ENCODE results near the gene ITPA.
"Not testable (repeated sequence)": the region's sequence is repeated elsewhere in the genome, so short reads cannot be mapped to it uniquely, and the experiment has no call there.

ITPA gene

GRCh38 chr20:3202965-3203314 lies 6.4 kb upstream of the ITPA start:
- no peak for DNase-seq

DNA sequence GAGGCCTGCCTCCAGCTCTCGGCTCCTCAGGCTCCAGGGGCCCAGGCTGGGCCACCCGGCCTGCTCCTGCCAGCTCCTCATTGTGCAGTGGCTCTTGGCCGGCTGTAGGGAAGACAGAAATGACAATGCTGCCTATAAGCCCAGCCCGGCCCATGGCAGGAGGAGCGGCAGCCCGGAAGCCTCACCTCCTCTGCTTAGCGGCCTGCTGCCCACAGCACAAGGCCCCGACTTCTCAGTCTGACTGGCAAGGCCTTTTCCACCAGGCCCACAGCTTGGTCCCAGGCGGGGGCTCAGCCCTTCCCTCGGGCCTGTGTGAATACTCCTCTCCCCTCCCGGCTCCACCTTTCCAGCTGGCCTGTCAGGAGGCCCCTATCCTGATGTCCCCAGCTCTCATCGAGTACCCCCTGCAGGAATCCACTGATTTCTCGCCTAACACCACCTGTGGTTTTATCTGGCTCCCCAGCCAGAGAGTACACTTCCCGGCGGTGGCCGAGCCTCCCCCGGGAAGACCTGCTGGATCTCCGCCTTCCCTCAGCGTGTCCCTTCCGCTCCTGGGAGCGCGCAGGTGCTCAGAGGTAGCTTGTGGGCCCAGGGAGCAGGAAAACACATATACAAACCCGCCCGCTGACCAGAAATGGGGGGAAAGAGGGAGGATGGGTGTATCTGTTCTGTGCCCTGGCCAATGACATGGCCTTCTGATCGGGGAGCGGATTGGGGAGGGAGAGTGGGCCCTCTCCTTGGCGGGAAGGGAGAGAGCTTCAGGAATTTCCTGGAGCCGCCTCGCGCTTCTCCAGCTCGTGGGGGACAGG lies 5.8 kb upstream of the ITPA start:
- peak; percentile 34 for DNase-seq

DNA sequence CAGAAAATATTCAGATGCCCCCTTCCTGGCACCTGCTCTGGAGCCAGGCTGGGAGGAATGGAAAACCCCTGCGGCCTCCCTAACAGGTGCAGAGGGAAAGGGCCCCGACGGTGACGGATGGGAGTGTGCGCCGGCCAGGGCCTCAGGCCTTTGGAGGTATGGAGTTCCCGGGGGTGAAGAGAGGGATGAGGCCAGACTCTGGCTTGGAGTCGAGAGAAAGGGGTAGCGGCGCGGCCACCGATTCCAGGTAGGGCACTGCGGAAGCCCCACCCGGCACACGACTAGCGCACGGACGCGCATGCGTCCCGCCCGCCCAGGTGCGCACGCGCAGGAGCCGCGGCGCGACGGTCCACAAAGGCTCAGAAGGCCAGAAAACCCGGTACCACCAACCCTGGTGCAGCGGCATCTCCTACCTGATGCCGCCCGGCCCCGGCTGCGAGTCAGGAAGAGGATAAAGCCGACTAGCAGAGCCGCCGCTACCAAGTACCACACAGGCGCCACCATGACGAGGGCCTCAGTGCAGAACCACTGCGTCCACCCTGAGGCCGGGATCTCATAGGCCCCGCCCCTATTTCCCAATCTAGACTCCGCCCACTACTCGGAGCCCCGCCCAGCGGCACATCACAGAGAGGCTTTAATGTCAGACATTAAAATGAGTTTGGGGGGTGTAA lies 5.0 kb upstream of the ITPA start, which contains the start of gene DDRGK1:
Gene DDRGK1 (minus strand): TSS at position 559 of the 671 bp plus-strand sequence. CDS start 55 bp downstream, at position 504.
- peak; percentile 93 for DNase-seq

DNA sequence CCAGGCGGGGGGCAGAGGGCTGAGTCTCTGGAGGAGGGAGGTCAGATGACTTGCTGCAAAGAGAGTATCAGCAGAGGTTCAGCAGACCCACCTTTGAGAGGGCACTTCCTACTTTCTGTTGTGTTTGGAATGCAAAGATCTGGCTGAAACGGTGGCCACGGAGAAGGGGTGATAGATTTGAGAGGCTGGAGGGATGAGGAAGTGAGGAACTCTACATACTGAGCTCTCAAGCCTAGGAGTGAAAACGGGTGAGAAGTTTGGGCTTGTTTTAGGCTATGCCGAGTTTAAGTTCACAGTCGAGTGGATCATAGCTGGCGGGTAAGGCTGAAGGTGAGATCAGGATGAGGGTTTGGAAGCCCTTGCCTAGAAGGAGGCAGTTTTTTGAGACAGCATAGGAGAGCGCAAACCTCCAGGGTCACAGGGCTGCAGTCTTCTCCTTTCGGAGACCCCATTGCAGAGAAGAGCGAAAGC lies 477 bp upstream of the ITPA start:
- DNase-seq, result peak; percentile 1

DNA sequence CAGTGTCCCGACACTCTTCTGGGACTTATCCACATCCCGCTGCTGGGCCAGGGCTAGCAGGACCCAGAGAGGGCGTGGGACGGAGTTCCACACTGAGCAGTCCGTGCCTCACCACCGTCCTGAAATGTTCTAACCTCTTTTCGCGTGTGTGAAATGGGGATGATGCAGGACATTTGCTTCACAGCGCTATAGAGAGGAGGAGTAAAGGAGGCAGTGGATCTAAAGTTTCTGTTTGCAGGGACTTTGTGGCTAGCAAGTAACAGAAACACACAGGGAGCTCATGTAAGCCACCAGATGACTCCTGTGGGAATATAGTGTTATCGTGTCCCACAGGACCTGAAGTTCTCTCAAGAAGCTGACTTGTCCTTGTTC lies 634 bp downstream of the ITPA start:
- no peak for DNase-seq

DNA sequence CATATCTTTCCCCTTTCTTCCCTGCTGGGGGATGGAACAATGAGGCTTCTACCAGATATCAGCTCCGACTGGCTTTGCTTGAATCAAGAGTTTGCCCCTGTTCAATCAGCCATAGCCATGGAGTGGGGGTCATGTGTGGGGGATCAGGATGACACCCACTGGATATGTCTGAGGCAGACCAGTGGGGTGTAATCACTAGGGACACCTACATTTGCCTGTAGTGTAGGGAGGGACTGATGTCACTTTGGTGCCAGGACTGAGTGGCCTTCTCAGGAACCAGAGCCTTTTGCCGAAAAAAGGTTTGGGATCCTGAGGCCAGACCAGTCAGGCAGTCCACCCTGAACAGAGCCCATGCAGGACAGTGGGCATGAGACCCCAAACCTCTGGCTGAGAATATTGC lies 1.0 kb downstream of the ITPA start:
- no peak for DNase-seq

GRCh38 chr20:3213226-3213625 lies 3.9 kb downstream of the ITPA start:
- no peak for DNase-seq

DNA sequence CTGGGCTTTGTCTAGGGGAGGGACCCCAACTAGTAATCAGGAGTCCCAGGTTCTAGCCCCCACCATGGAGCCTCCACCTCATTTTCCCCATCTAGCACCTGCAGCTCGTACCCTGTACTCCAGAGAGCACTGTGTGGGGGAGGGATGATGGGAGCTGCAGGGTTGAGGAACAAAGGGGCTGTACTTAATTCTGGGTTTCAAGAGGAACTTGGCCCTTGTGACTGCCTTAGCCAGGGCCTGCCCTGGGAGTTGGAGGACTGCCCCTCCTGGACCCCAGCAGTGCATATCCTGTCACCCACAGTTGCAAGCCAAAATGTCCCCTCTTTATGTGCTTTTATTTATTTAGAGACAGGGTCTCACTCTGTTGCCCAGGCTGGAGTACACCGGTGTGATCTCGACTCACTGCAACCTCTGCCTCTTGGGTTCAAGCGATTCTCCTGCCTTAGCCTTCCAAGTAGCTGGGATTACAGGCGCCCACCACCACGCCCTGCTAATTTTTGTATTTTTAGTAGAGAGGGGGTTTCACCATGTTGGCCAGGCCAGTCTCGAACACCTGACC lies 6.1 kb downstream of the ITPA start:
- DNase-seq, result not testable (repeated sequence)

- peak; percentile 76 for DNase-seq
Measured at GRCh38 chr20:3218307-3218988, 9.2 kb downstream of the ITPA start.

GRCh38 chr20:3221398-3222226 lies 12.3 kb downstream of the ITPA start:
- no peak for DNase-seq

GRCh38 chr20:3222635-3223600 lies 13.6 kb downstream of the ITPA start:
- peak; percentile 20 for DNase-seq

DNA sequence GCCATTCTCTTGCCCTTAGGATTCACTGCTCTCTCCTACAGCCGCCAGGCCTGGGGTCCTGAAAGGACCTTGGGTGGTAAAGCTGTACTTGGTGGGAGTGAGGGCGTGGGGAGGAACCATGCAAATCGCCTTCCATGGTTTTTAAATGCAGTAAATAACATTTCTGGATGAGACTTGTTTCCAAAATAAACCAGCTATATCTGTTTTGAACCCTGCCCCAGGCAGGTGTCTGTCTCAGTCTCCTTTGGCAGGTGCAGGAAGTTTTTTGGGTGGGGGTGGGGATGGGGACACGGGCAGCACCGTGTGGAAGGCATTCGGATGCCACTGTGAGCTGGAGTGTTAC lies 14.3 kb downstream of the ITPA start:
- no peak for DNase-seq

DNA sequence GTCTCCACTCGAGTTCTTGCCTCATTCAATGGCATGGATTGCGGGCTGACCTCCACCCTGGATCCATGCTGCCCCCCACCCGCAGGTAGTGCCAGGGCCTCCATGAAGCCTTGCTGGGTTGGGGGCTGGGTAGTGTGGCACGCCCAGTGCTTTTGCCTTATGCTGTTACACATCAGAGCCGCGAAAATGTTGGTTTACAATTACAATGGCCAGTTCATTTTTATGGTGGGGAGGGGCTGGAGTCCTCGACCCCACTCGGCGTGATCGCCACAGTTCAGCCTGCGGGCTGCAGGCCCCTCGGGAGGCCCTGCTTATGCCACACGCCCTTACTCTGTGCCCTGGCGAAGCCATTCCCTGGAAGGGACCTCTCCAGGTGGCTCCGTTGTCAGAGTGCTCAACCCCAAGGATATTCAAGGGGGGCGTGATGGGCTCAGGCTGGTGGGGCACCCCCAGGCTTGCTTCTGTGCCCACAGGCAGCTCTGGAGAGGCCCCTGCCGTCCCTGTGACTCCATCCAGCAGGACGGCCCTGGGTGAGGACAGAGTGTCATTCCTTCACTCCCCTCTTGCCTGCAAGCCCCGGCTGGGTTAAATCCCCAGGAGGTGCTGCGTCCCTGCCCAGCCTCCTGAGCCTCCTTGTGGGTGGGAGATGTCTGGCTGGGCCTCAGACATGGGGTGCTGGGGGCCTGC lies 14.8 kb downstream of the ITPA start:
- no peak for DNase-seq

GRCh38 chr20:3224681-3225421 lies 15.6 kb downstream of the ITPA start:
- no peak for DNase-seq

GRCh38 chr20:3226093-3226492 lies 16.8 kb downstream of the ITPA start:
- DNase-seq, result no peak

- DNase-seq, result no peak
Measured at GRCh38 chr20:3226864-3227263, 17.6 kb downstream of the ITPA start.

GRCh38 chr20:3227506-3227905 lies 18.2 kb downstream of the ITPA start:
- no peak for DNase-seq

DNA sequence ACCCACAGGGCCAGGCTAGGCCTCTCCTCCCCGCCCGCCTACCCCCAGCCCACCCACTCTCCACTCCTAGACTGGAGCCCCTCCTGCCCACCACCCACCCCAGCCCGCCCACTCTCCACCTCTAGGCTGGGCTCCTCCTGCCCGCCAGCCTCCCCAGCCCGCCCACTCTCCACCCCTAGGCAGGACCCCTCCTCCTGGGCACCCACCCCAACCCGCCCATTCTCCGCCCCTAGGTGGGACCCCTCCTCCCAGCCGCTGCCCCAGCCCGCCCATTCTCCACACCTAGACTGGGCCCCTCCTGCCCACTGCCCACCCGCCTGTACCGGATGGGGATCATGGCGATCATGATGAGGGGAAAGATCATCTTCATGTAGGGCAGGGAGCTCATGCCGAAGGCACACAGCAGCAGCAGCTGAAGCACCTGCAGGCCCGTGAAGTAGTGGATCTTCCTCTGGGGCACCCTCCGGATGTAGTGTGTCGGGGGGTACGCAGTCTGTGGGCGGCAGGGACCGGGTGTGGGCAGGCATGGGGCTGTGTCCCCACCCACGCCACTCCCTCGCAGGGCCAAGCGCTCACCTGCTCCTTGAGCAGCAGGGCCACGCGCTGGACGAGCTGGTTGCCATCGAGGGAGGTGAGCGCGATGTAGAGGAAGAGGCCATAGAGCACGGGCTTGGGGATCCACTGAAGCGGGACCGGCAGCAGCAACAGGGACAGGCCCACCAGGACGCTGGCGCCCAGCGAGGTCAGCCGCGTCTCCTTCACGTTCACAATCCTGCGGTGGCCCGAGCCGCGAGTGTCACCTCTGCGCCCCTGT lies 18.8 kb downstream of the ITPA start:
- no peak for DNase-seq

DNA sequence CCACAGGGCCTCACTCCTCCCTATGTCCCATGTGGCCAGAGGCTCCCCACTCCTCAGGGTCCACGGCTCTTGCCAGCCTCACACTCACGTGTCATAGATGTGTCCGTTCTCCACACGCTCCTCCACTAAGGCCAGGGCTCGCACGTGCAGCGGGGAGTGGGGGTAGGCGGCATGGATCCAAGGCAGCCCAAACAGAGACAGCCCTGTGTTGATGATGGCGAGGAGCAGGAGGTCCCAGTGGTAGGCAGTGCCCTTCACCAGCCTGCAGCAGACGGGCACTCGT lies 19.4 kb downstream of the ITPA start:
- no peak for DNase-seq

Measured in CD4-positive, alpha-beta T cell treated with Interleukin-17A for 1 hour (primary cell).